Nephron (organoid): ENCODE data around the gene TPK1.
A peak's percentile ranks its signal among the peaks of the same experiment; 100 is the strongest.

Experiments
- H3K27ac Mint-ChIP-seq, 3 experiments: 2 replicates each; pipeline ENCODE4 v1.8.0; 2020; ENCODE audit warnings: mixed read lengths in 3 of 3, mild to moderate bottlenecking in 2 of 3, moderate library complexity in 1 of 3
- H3K27me3 Mint-ChIP-seq: 2 replicates; pipeline ENCODE4 v1.8.0; 2021; ENCODE audit warnings: low read depth, mild to moderate bottlenecking, moderate library complexity, mixed read lengths
- H3K36me3 Mint-ChIP-seq: 2 replicates; pipeline ENCODE4 v1.8.0; 2020; ENCODE audit warnings: low read depth, mixed read lengths
- H3K4me1 Mint-ChIP-seq: 2 replicates; pipeline ENCODE4 v1.8.0; 2020; ENCODE audit warnings: mixed read lengths
- H3K4me3 Mint-ChIP-seq, 3 experiments: 2 replicates each; pipeline ENCODE4 v1.8.0; 2020; ENCODE audit warnings: mild to moderate bottlenecking in 3 of 3, mixed read lengths in 3 of 3, moderate library complexity in 2 of 3
- H3K9me3 Mint-ChIP-seq: 2 replicates; pipeline ENCODE4 v1.8.0; 2020; ENCODE audit warnings: mixed read lengths
- TF ChIP-seq, protein P1 (sequence below), 3 experiments: fragments of 200-600 bp; sonication (generic); IDR thresholded peaks; one replicate each; pipeline ENCODE4 v1.5.0; 2021; ENCODE audit warnings: antibody characterized with exemption in 3 of 3; ENCODE audit not compliant: unreplicated experiment in 3 of 3

TPK1 gene

DNA sequence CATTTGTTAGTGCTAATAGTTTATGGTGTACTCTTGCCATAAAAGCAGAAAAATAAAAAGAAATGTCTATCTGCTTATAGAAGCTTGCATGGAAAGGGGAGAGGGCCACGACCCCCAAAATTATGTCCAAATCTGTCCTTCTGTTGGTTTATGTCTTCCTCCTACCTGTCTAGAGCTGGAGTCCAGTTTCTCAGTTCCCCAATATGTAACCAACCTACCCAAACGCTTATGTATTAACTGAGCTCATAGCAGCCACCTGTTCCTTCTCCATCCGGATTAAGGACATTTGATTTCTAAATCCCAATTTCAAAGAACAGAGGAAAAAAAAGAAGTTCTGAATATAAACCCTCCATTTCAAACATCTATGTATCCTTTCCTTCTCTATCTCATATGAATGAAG, 30.3 kb upstream of the TPK1 start:
- H3K9me3 Mint-ChIP-seq: no peaks in the 10 kb centered on the region
- TF ChIP-seq, protein P1, sequence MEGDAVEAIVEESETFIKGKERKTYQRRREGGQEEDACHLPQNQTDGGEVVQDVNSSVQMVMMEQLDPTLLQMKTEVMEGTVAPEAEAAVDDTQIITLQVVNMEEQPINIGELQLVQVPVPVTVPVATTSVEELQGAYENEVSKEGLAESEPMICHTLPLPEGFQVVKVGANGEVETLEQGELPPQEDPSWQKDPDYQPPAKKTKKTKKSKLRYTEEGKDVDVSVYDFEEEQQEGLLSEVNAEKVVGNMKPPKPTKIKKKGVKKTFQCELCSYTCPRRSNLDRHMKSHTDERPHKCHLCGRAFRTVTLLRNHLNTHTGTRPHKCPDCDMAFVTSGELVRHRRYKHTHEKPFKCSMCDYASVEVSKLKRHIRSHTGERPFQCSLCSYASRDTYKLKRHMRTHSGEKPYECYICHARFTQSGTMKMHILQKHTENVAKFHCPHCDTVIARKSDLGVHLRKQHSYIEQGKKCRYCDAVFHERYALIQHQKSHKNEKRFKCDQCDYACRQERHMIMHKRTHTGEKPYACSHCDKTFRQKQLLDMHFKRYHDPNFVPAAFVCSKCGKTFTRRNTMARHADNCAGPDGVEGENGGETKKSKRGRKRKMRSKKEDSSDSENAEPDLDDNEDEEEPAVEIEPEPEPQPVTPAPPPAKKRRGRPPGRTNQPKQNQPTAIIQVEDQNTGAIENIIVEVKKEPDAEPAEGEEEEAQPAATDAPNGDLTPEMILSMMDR (IDR thresholded peaks at IDR 0.05; ENCODE audit: unreplicated experiment in 3 of 3): no peak
- no peaks in the 10 kb centered on the region for H3K27me3 Mint-ChIP-seq
- H3K4me3 Mint-ChIP-seq: no peak overlapping the region
- H3K27ac Mint-ChIP-seq: no peak overlapping the region
- H3K4me1 Mint-ChIP-seq: no peaks in the 10 kb centered on the region
- H3K36me3 Mint-ChIP-seq: no peaks in the 10 kb centered on the region

DNA sequence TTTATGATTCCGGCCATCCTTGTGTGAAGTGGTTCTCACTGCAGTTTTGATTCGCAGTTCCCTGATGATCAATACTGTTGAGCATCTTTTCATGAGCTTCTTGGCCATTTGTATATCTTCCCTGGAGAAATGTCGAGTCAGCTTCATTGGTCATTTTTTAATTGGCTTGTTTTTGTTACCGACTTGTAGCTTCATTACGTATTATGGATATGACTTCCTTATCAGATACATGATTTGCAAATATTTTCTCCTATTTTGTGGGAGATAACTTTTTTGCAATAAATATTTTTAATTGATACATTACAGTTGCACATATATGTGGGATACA, 27.4 kb upstream of the TPK1 start:
- H3K9me3 Mint-ChIP-seq: no peaks in the 10 kb centered on the region
- no peaks in the 10 kb centered on the region for H3K4me1 Mint-ChIP-seq
- no peaks in the 10 kb centered on the region for H3K27me3 Mint-ChIP-seq
- no peaks in the 10 kb centered on the region for H3K36me3 Mint-ChIP-seq
- no peak overlapping the region for H3K27ac Mint-ChIP-seq
- no peak overlapping the region for H3K4me3 Mint-ChIP-seq
- TF ChIP-seq, protein P1 (IDR thresholded peaks at IDR 0.05; ENCODE audit: unreplicated experiment in 3 of 3): no peak

DNA sequence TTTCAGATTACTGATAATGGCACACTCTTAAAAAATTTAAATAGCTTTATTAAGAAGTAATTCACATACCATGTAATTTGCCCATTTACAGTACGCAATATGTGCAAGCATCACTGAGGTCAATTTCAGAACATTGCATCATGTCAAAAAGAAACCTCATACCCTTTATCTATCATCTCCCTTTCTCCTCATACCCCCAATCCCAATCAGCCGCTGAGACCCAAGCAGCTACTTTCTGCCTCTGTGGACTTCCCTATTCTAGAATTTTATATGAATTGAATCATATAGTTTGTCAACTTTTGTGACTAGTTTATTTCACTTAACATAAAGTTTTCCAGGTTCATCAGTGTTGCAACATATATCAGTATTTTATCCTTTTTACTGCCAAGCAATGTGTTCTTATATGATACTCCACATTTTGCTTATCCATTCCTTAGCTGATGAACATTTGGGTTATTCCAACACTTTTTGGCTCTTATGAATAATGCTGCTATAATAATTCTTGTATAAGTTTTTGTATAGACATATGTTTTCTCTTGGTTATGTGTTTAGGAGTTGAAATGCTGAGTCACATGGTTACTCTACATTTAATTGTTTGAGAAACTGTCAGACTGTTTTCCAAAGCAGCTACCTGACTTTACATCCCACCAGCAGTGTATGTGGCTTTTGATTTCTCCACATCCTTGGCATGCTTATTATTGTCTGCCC, 26.9 kb upstream of the TPK1 start:
- H3K9me3 Mint-ChIP-seq: no peaks in the 10 kb centered on the region
- TF ChIP-seq, protein P1 (IDR thresholded peaks at IDR 0.05; ENCODE audit: unreplicated experiment in 3 of 3): no peak
- no peaks in the 10 kb centered on the region for H3K27me3 Mint-ChIP-seq
- no peak overlapping the region for H3K27ac Mint-ChIP-seq
- H3K36me3 Mint-ChIP-seq: no peaks in the 10 kb centered on the region
- H3K4me1 Mint-ChIP-seq: peaks cover under 1% of the 10 kb centered on the region
- no peak overlapping the region for H3K4me3 Mint-ChIP-seq

DNA sequence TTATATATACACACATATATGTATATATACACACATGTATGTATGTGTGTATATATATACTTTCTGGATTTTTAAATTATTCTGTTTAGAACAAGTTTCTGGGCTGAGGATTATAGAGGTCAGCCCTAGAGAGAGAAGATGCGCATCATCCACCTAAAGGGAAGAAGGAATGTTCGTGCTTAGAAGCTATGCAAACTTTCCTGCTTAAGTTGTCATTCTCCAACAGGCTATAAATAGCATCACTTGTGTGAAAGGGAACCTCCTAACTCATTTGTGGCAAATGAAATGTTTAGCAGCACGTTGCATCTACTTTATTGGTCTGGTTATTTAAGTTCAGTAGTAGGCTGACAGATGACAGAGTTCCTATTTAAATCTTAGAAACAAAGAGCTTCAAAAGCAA, 23.9 kb upstream of the TPK1 start:
- Mint-ChIP-seq H3K4me3 (no peak overlapping the region), H3K36me3 (no peaks in the 10 kb centered on the region), H3K9me3 (no peaks in the 10 kb centered on the region), H3K27ac (no peak overlapping the region), H3K4me1 (peaks cover 4% of the 10 kb centered on the region), H3K27me3 (no peaks in the 10 kb centered on the region)
- TF ChIP-seq, protein P1 (IDR thresholded peaks at IDR 0.05; ENCODE audit: unreplicated experiment in 3 of 3): no peak

DNA sequence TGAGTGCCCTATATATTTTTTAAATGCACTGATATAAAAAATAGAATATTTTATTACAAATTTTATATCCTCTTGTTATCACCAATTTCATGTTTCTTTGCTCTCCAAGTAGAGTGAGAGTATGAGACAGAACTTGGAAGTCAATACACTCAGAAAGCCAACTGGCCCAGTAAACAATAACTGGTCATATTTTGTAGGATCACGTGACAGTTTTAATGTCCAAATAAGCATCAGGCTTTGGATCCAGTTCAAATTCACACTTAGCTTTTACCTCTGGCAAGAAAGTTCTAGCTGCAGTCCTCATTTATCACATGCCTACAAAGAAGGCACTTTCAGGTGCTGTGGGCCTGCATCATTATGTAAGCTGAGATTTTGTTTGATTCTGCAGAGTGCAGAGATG, 21.6 kb upstream of the TPK1 start:
- no peak overlapping the region for H3K27ac Mint-ChIP-seq
- no peaks in the 10 kb centered on the region for H3K9me3 Mint-ChIP-seq
- peaks cover 4% of the 10 kb centered on the region for H3K4me1 Mint-ChIP-seq
- no peak overlapping the region for H3K4me3 Mint-ChIP-seq
- no peaks in the 10 kb centered on the region for H3K27me3 Mint-ChIP-seq
- TF ChIP-seq, protein P1 (IDR thresholded peaks at IDR 0.05; ENCODE audit: unreplicated experiment in 3 of 3): no peak
- H3K36me3 Mint-ChIP-seq: no peaks in the 10 kb centered on the region

DNA sequence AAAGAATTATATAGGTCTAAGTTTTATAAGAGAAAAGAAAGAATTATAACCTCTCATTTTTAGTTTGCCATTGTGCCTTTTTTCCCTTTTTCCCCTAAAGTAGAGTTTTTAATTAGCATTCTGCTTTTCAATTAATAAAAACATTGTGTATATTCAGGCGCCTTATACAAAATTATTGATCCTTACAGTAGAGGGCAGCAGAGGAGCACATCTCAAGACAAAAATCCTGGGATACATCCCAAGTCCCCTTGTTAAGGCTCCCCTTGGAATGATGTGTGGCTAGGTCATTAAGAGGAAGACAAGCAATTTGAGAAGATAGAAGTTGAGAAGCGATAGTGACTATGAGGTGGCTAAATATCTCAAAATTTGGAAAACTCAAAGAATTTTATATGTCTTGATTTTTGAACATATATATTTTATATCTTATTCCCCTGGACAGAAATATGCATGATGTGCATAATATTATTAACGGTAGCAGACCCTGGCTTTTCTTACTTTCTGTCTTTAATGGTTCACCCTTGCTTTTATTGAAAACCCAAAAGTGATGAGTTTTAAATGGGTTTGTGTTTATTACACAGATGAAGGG, 19.1 kb upstream of the TPK1 start:
- H3K27me3 Mint-ChIP-seq: no peaks in the 10 kb centered on the region
- TF ChIP-seq, protein P1 (IDR thresholded peaks at IDR 0.05; ENCODE audit: unreplicated experiment in 3 of 3): peak; percentile 61 to 73 (median 63)
- H3K36me3 Mint-ChIP-seq: no peaks in the 10 kb centered on the region
- H3K4me1 Mint-ChIP-seq: peaks cover 4% of the 10 kb centered on the region
- H3K9me3 Mint-ChIP-seq: peaks cover 4% of the 10 kb centered on the region
- H3K4me3 Mint-ChIP-seq: no peak overlapping the region
- H3K27ac Mint-ChIP-seq: no peak overlapping the region
